ENCODE measurements around the gene RORB.

The RORB gene

GRCh38 chr9:74639112-74639511 lies 142.0 kb downstream of the RORB start:
- no peak for TF ChIP-seq CREB1 (IDR thresholded peaks at IDR 0.05; ENCODE audit: low read depth)
- TF ChIP-seq USF1 (IDR thresholded peaks at IDR 0.05): peak; percentile 44

GRCh38 chr9:74642376-74642775 lies 145.2 kb downstream of the RORB start:
- no peak for TF ChIP-seq EP300 (IDR thresholded peaks at IDR 0.05; ENCODE audit: borderline replicate concordance)
- TF ChIP-seq EGR1 (IDR thresholded peaks at IDR 0.05): no peak
- no peak for TF ChIP-seq MAX (IDR thresholded peaks at IDR 0.05)
- no peak for TF ChIP-seq TCF12 (IDR thresholded peaks at IDR 0.05; ENCODE audit: low read depth)
- no peak for TF ChIP-seq YY1 (IDR thresholded peaks at IDR 0.05; ENCODE audit: low read depth)
- no peak for TF ChIP-seq TEAD4 (IDR thresholded peaks at IDR 0.05)
- no peak for TF ChIP-seq CREB1 (IDR thresholded peaks at IDR 0.05; ENCODE audit: low read depth)
- no peak for TF ChIP-seq REST (IDR thresholded peaks at IDR 0.05; ENCODE audit: low read depth)
- TF ChIP-seq TAF1 (IDR thresholded peaks at IDR 0.05; ENCODE audit: low read depth): no peak
- no peak for TF ChIP-seq FOXM1 (IDR thresholded peaks at IDR 0.05; ENCODE audit: borderline replicate concordance, low read depth)
- no peak for TF ChIP-seq NFIC (IDR thresholded peaks at IDR 0.05)
- TF ChIP-seq RAD21 (IDR thresholded peaks at IDR 0.05; ENCODE audit: low read depth): no peak
- no peak for TF ChIP-seq ZBTB7A (IDR thresholded peaks at IDR 0.05; ENCODE audit: low read depth)
- no peak for TF ChIP-seq USF1 (IDR thresholded peaks at IDR 0.05)
- TF ChIP-seq CEBPB (IDR thresholded peaks at IDR 0.05): no peak

GRCh38 chr9:74643303-74643923 lies 146.3 kb downstream of the RORB start:
- TF ChIP-seq MAX (IDR thresholded peaks at IDR 0.05): no peak
- TF ChIP-seq TCF12 (IDR thresholded peaks at IDR 0.05; ENCODE audit: low read depth): no peak
- no peak for TF ChIP-seq EGR1 (IDR thresholded peaks at IDR 0.05)
- no peak for TF ChIP-seq YY1 (IDR thresholded peaks at IDR 0.05; ENCODE audit: low read depth)
- TF ChIP-seq TAF1 (IDR thresholded peaks at IDR 0.05; ENCODE audit: low read depth): no peak
- TF ChIP-seq USF1 (IDR thresholded peaks at IDR 0.05): no peak
- TF ChIP-seq TEAD4 (IDR thresholded peaks at IDR 0.05): no peak
- TF ChIP-seq CREB1 (IDR thresholded peaks at IDR 0.05; ENCODE audit: low read depth): no peak
- no peak for TF ChIP-seq FOXM1 (IDR thresholded peaks at IDR 0.05; ENCODE audit: borderline replicate concordance, low read depth)

- TF ChIP-seq FOXM1 (IDR thresholded peaks at IDR 0.05; ENCODE audit: borderline replicate concordance, low read depth) (no peak), YY1 (IDR thresholded peaks at IDR 0.05; ENCODE audit: low read depth) (no peak), NFIC (IDR thresholded peaks at IDR 0.05) (no peak), USF1 (IDR thresholded peaks at IDR 0.05) (no peak), TAF1 (IDR thresholded peaks at IDR 0.05; ENCODE audit: low read depth) (no peak), TCF12 (IDR thresholded peaks at IDR 0.05; ENCODE audit: low read depth) (no peak), CREB1 (IDR thresholded peaks at IDR 0.05; ENCODE audit: low read depth) (no peak), RAD21 (IDR thresholded peaks at IDR 0.05; ENCODE audit: low read depth) (no peak), EP300 (IDR thresholded peaks at IDR 0.05; ENCODE audit: borderline replicate concordance) (no peak)
Observed at GRCh38 chr9:74644023-74644422, 146.9 kb downstream of the RORB start.

- TF ChIP-seq TEAD4 (IDR thresholded peaks at IDR 0.05) (no peak), REST (IDR thresholded peaks at IDR 0.05; ENCODE audit: low read depth) (no peak), RAD21 (IDR thresholded peaks at IDR 0.05; ENCODE audit: low read depth) (peak; percentile 50)
Observed at GRCh38 chr9:74645007-74645639, 148.0 kb downstream of the RORB start.

Data from Ishikawa (cell line).